ENCODE data around the gene KDM5C. TPM values are rescaled to one million over a fixed set of nuclear protein-coding genes. Genes with fewer than 3 reads are reported as not detected.

The KDM5C gene
- total and polyA plus RNA-seq, 2 of the 8 experiments (the other 6 are each of a cell fraction or from before 2014, with no cell fraction given) = 42.4 to 82.2 TPM

GRCh38 chrX:53235566-53235965, 10.6 kb upstream of the KDM5C start (continued):
- TF ChIP-seq CHD7 (IDR thresholded peaks at IDR 0.05; ENCODE audit: insufficient replicate concordance, low read length) (no peak), HDAC2 (IDR thresholded peaks at IDR 0.05; ENCODE audit: borderline replicate concordance in 1 of 2, low read depth in 2 of 2, low read length in 2 of 2) (no peak), CHD1 (IDR thresholded peaks at IDR 0.05; ENCODE audit: low read depth, low read length) (no peak), ATF3 (IDR thresholded peaks at IDR 0.05; ENCODE audit: insufficient read depth, low read depth, low read length) (no peak), CTBP2 (IDR thresholded peaks at IDR 0.05; ENCODE audit: borderline replicate concordance, insufficient read depth, insufficient read length, low read length) (no peak), RBBP5 (IDR thresholded peaks at IDR 0.05; ENCODE audit: borderline replicate concordance, low read depth, low read length) (no peak), CBX5 (IDR thresholded peaks at IDR 0.05; ENCODE audit: low read depth, low read length) (no peak)

Measured in H1 (cell line).